SK-N-SH (cell line): ENCODE measurements around the gene PDE4D. TPM values are rescaled to one million over a fixed set of nuclear protein-coding genes. Genes with fewer than 3 reads are reported as not detected.

Experiments
- CTCF ChIA-PET: fragments of 300-600, 350-600 bp; formaldehyde crosslinking; extraction: SDS; loops from one replicate; lab custom pipeline; 2021; lab: Yijun Ruan, JAX
- POLR2A ChIA-PET: fragments of 350-600 bp; sonication (Branson Sonifier 250); formaldehyde crosslinking; extraction: SDS; loops from one replicate; lab custom pipeline; 2020; ENCODE audit warnings: antibody characterized with exemption, inconsistent platforms; lab: Yijun Ruan, JAX
- DNase-seq: peaks from one replicate; pipeline ENCODE4 v3.0.0; 2012
- H2AFZ ChIP-seq: fragments of 200-600 bp; sonication (generic); 2 replicates; pipeline ENCODE4 v1.8.1; 2016; ENCODE audit warnings: antibody characterized with exemption, mild to moderate bottlenecking, low read depth
- H3F3A ChIP-seq: fragments of 200-600 bp; sonication (generic); replicated peaks from 2 replicates; pipeline ENCODE3; 2016; ENCODE audit warnings: antibody characterized with exemption, mild to moderate bottlenecking; ENCODE audit not compliant: insufficient read depth
- H3K27ac ChIP-seq, 2 experiments: fragments of 200-500 bp in 1 of 2; fragments of 200-600 bp in 1 of 2; sonication (Bioruptor generic) in 1 of 2; sonication (generic), shearing (Covaris generic) in 1 of 2; 2 replicates each; pipeline versions ENCODE4 v1.5.1 to v1.6.1; 2014 to 2016; ENCODE audit warnings: low read depth in 2 of 2, inconsistent platforms in 1 of 2, low read length in 1 of 2, mild to moderate bottlenecking in 1 of 2, mixed read lengths in 1 of 2
- H3K27me3 ChIP-seq: fragments of 200-600 bp; sonication (generic), shearing (Covaris generic); 2 replicates; pipeline ENCODE4 v1.6.1; 2016; ENCODE audit warnings: mixed run types; ENCODE audit not compliant: insufficient read depth
- H3K36me3 ChIP-seq, 2 experiments: fragments of 200-500 bp in 1 of 2; fragments of 200-600 bp in 1 of 2; sonication (Bioruptor generic) in 1 of 2; sonication (generic) in 1 of 2; replicated peaks in 1 of 2; 2 replicates each; pipeline versions ENCODE3 to v1.5.1; 2014 to 2016; ENCODE audit warnings: low read length in 1 of 2, mild to moderate bottlenecking in 1 of 2; ENCODE audit not compliant: insufficient read depth in 2 of 2, control insufficient read depth in 1 of 2
- H3K4me1 ChIP-seq, 2 experiments: fragments of 200-500 bp in 1 of 2; fragments of 200-600 bp in 1 of 2; sonication (Bioruptor generic) in 1 of 2; sonication (generic), shearing (Covaris generic) in 1 of 2; 2 replicates each; pipeline versions ENCODE4 v1.5.1 to v1.6.1; 2014 to 2016; ENCODE audit warnings: low read depth in 1 of 2, low read length in 1 of 2, mixed run types in 1 of 2; ENCODE audit not compliant: insufficient read depth in 2 of 2, control insufficient read depth in 1 of 2
- H3K4me2 ChIP-seq: fragments of 200-600 bp; sonication (generic), shearing (Covaris generic); 2 replicates; pipeline ENCODE4 v1.6.1; 2017; ENCODE audit warnings: mixed run types
- H3K4me3 ChIP-seq, 2 experiments: fragments of 200-500 bp in 1 of 2; fragments of 200-600 bp in 1 of 2; sonication (Bioruptor generic) in 1 of 2; sonication (generic), shearing (Covaris generic) in 1 of 2; 2 replicates each; pipeline versions ENCODE4 v1.5.1 to v1.8.1; 2014 to 2016; ENCODE audit warnings: low read depth in 2 of 2, inconsistent platforms in 1 of 2, low read length in 1 of 2, mild to moderate bottlenecking in 1 of 2, mixed read lengths in 1 of 2, moderate library complexity in 1 of 2
- H3K79me2 ChIP-seq: fragments of 200-600 bp; sonication (generic); 2 replicates; pipeline ENCODE4 v1.8.1; 2017; ENCODE audit warnings: mild to moderate bottlenecking; ENCODE audit not compliant: insufficient read depth
- H3K9ac ChIP-seq: fragments of 200-600 bp; sonication (generic); 2 replicates; pipeline ENCODE4 v1.6.1; 2017; ENCODE audit warnings: mixed run types
- H3K9me2 ChIP-seq: fragments of 200-600 bp; sonication (generic); 2 replicates; pipeline ENCODE4 v1.6.1; 2017; ENCODE audit warnings: mixed run types
- H3K9me3 ChIP-seq: fragments of 200-600 bp; sonication (generic); 2 replicates; pipeline ENCODE4 v1.6.1; 2017; ENCODE audit warnings: mixed run types, mild to moderate bottlenecking, moderate library complexity
- H4K20me1 ChIP-seq: fragments of 200-600 bp; sonication (generic); 2 replicates; pipeline ENCODE4 v1.6.1; 2017; ENCODE audit warnings: mild to moderate bottlenecking, mixed run types; ENCODE audit not compliant: insufficient read depth
- CTCF ChIP-seq: fragments of 200-600 bp; sonication (generic); IDR thresholded peaks from 2 replicates; pipeline ENCODE4 v1.6.1; 2017; ENCODE audit warnings: antibody characterized with exemption, mild to moderate bottlenecking, moderate library complexity
- ELF1 ChIP-seq: IDR thresholded peaks from 2 replicates; pipeline ENCODE4 v1.4.0; 2012
- EP300 ChIP-seq, 2 experiments: IDR thresholded peaks; 2 replicates each; pipeline versions ENCODE4 v1.4.0 to v1.6.1; 2012; ENCODE audit warnings: borderline replicate concordance in 1 of 2, low read depth in 1 of 2, low read length in 1 of 2
- JUND ChIP-seq: IDR thresholded peaks from 2 replicates; pipeline ENCODE4 v1.4.0; 2012
- MAX ChIP-seq: IDR thresholded peaks from 2 replicates; pipeline ENCODE4 v1.4.0; 2012; ENCODE audit warnings: low read depth
- NRF1 ChIP-seq: IDR thresholded peaks from 2 replicates; pipeline ENCODE4 v1.6.1; 2012; ENCODE audit warnings: low read depth, mild to moderate bottlenecking, low read length
- POLR2AphosphoS5 ChIP-seq: IDR thresholded peaks from 2 replicates; pipeline ENCODE4 v1.6.1; 2012; ENCODE audit warnings: low read depth, low read length
- RAD21 ChIP-seq: IDR thresholded peaks from 2 replicates; pipeline ENCODE4 v1.6.1; 2012; ENCODE audit warnings: mild to moderate bottlenecking, low read length
- SMC3 ChIP-seq: IDR thresholded peaks from 2 replicates; pipeline ENCODE4 v1.6.1; 2012; ENCODE audit warnings: low read depth, low read length, improper control_type of control experiment
- USF2 ChIP-seq: fragments of 150-350 bp; IDR thresholded peaks from 2 replicates; pipeline ENCODE4 v1.6.1; 2017; ENCODE audit warnings: antibody characterized with exemption, low read length, low read depth, borderline replicate concordance
- ZBTB33 ChIP-seq: IDR thresholded peaks from 2 replicates; pipeline ENCODE4 v1.4.0; 2012; ENCODE audit warnings: low read depth, borderline replicate concordance
- WGBS: methylation state at CpG from one replicate; pipeline ENCODE4 v1.1.6; 2017; ENCODE audit warnings: low lambda C conversion rate; 5-methylcytosine and 5-hydroxymethylcytosine counted together
- polyA plus RNA-seq, 3 experiments: library from polyadenylated mRNA; depleted of rRNA; stranded (reverse); fragments of >200 nt; gene quantifications; 2 replicates each; pipeline ENCODE4 v1.2.3, GENCODE V29; 2012

Gene PDE4D
- polyA plus RNA-seq, 1 of the 3 experiments (the other 2 are of a cell fraction) = 2.4 TPM

- H3K27me3 ChIP-seq = no peaks in the 10 kb centered on the region
These were observed 503.4 kb downstream of the PDE4D start for GRCh38 chr5:59390074-59390659.

More at GRCh38 chr5:59390074-59390659, 503.4 kb downstream of the PDE4D start:
- Histone ChIP-seq H3F3A (no peaks in the 10 kb centered on the region), H3K36me3 (no peaks in the 10 kb centered on the region), H3K4me1 (no peaks in the 10 kb centered on the region; a peak in 1 of 4 replicates), H3K9me2 (no peaks in the 10 kb centered on the region), H3K79me2 (no peaks in the 10 kb centered on the region), H4K20me1 (no peaks in the 10 kb centered on the region), H2AFZ (no peak overlapping the region), H3K4me3 (no peak overlapping the region), H3K27ac (no peak overlapping the region), H3K9me3 (no peaks in the 10 kb centered on the region), H3K4me2 (no peak overlapping the region), H3K9ac (no peak overlapping the region)
- ChIA-PET POLR2A (no interaction called here), CTCF (interaction anchor here (0.6 to 7.0 kb wide), 50 partner anchors 9 to 420 kb away, joined by 3 to 70 read pairs (median 4); no protein-coding TSS in a partner anchor)
- no peak for TF ChIP-seq MAX
- peak; percentile 78 for TF ChIP-seq RAD21
- TF ChIP-seq EP300 (IDR thresholded peaks at IDR 0.05; ENCODE audit: borderline replicate concordance in 1 of 2, low read depth in 1 of 2, low read length in 1 of 2) = no peak
- TF ChIP-seq ZBTB33 = no peak
- TF ChIP-seq CTCF = peak; percentile 88
- no peak for TF ChIP-seq USF2
- TF ChIP-seq NRF1 = no peak
- TF ChIP-seq ELF1 = no peak
- no peak for TF ChIP-seq JUND
- TF ChIP-seq POLR2AphosphoS5 = no peak
- peak; percentile 50 for TF ChIP-seq SMC3
- whole genome bisulfite sequencing = 46% methylated on average over 2 of the region's 2 CpGs
- no peak for DNase-seq
